A549 treated with dexamethasone at 1 μM for 4 hours (cell line): Measurements from ENCODE around the gene GAST. TPM values are rescaled to one million over a fixed set of nuclear protein-coding genes. Genes with fewer than 3 reads are reported as not detected.

ENCODE experiments used
- total RNA-seq: library from RNA; stranded (reverse); fragments of 200-300 nt; extraction: Qiagen RNA extraction; gene quantifications from 5 replicates; pipeline ENCODE4 v1.2.3, GENCODE V29; 2022

The GAST gene
- 0.22 to 0.50 TPM in 2 of 5 replicates, not detected in the others for total RNA-seq

DNA sequence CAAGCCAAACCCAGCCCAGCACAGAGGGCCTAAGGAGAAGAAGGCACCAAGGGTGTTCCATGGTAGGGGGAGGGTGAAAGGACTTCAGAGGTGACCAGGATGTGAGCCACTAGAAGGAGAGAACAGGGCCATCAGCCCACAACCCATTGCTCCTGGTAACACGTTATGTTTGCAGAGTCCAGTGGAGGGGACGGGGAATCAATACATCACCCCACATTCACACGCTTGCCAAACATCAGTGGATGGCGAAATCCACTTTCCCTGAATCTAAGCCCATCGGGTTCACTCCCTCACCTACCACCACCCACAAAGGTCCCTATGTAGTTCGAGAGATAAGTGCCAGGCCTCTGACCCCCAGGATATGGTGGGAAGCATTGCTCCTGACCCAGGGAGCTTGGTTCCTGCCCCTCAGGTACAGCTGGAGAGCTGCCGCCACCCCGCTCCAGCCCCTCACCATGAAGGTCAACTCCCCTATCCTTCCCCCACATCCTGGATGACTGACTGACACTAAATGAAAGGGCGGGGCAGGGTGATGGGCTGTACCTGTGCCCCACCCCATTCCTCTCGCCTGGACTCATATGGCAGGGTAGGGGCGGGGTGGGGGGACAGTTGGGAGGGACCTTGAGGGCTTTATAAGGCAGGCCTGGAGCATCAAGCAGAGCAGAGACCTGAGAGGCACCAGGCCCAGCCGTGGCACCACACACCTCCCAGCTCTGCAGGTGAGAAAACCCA, at the start of gene GAST:
Gene GAST, plus strand, starts transcription at position 663 of the 732 bp plus-strand sequence. CDS start 3,106 bp downstream, outside the sequence.

GRCh38 chr17:41688641-41689496, 23.3 kb upstream of the GAST start, which contains the start of gene EIF1:
Gene EIF1, plus strand, starts transcription at chr17:41688885. Its CDS starts 154 bp downstream, at chr17:41689039.

DNA sequence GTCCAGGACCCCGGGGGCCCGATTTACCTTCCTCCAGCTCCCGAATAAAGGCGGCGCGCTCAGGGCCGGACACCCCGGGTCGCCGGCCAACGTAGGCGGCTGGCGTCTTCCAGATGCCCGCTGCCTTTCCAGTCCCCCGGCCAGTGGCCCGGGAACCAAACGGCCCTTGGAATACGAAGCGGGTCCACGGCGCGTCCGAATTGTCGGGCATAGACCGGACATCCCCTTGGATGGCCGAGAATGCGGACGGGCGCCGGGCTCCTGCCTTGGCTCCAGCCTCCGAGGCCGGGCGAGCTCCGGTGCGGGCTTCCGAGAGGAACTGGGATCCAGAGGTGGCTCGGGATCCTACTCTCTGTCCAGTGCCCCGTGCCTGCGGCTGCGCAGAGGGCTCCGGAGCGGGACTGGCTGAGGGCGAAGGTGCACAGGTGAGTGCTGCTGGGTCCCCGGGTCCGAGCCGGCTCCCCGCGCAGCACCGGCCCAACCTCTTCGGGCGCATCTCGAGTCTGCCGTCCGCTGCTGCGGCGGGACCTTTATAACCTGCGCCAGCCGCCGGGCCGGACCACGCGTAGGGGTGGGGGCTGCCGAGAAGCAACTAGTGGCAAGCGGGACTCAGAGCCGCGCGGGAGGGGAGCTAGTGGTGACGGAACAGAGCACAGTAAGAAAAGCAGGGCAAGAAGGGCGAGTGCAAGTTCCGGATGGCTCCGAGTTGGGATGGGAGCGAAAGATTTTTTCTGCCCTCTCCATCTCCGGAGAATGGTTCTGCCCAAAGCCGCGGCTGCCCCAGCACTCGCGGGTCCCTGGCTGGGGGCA, 22.2 kb downstream of the GAST start, which contains the start of gene HAP1:
Gene HAP1, minus strand, starts transcription at position 505 of the 810 bp plus-strand sequence. Its CDS starts 9 bp downstream, at position 496.

Other genes starting within 250 kb of the GAST start
- gene KRT32, start 244.9 kb upstream of the GAST start, total RNA-seq, result 0.05 to 0.07 TPM (median 0.06 TPM) in 3 of 5 replicates, not detected in the others
- gene KRT35, start 231.2 kb upstream of the GAST start, total RNA-seq, result not detected in 5 replicates
- gene KRT36, start 222.4 kb upstream of the GAST start, total RNA-seq, result 0.06 TPM in 1 of 5 replicates, not detected in the others
- 0.11 to 0.51 TPM (median 0.18 TPM) in 5 replicates for gene KRT13, start 206.7 kb upstream of the GAST start, total RNA-seq
- gene KRT15, start 193.4 kb upstream of the GAST start, total RNA-seq, result 2.3 to 4.1 TPM (median 2.9 TPM) in 5 replicates
- 38.1 to 58.6 TPM (median 50.5 TPM) in 5 replicates for gene KRT19, start 184.0 kb upstream of the GAST start, total RNA-seq
- not detected in 5 replicates for gene KRT9, start 140.3 kb upstream of the GAST start, total RNA-seq
- gene KRT14, start 125.4 kb upstream of the GAST start, total RNA-seq, result 0.05 to 0.14 TPM (median 0.11 TPM) in 4 of 5 replicates, not detected in the other
- 0.83 to 1.5 TPM (median 1.4 TPM) in 5 replicates for gene KRT16, start 99.6 kb upstream of the GAST start, total RNA-seq
- gene KRT17, start 87.8 kb upstream of the GAST start, total RNA-seq, result 0.63 to 1.8 TPM (median 0.79 TPM) in 5 replicates
- 1,266 to 1,758 TPM (median 1,378 TPM) in 5 replicates for gene EIF1, start 23.4 kb upstream of the GAST start, total RNA-seq
- 0.85 to 2.0 TPM (median 1.2 TPM) in 5 replicates for gene HAP1, start 22.3 kb downstream of the GAST start, total RNA-seq
- 69.7 to 126 TPM (median 119 TPM) in 5 replicates for gene JUP, start 74.4 kb downstream of the GAST start, total RNA-seq
- gene P3H4, start 99.6 kb downstream of the GAST start, total RNA-seq, result 25.4 to 35.5 TPM (median 32.2 TPM) in 5 replicates
- 72.0 to 114 TPM (median 103 TPM) in 5 replicates for gene FKBP10, start 100.7 kb downstream of the GAST start, total RNA-seq
- gene NT5C3B, start 123.9 kb downstream of the GAST start, total RNA-seq, result 101 to 122 TPM (median 114 TPM) in 5 replicates
- gene KLHL10, start 125.5 kb downstream of the GAST start, total RNA-seq, result 0.06 to 0.11 TPM (median 0.09 TPM) in 4 of 5 replicates, not detected in the other
- 2.5 to 5.9 TPM (median 5.1 TPM) in 5 replicates for gene KLHL11, start 153.1 kb downstream of the GAST start, total RNA-seq
- 246 to 313 TPM (median 310 TPM) in 5 replicates for gene ACLY, start 206.6 kb downstream of the GAST start, total RNA-seq
- gene ODAD4, start 218.3 kb downstream of the GAST start, total RNA-seq, result 1.1 to 2.1 TPM (median 1.4 TPM) in 5 replicates